Ectodermal cell (in vitro differentiated cells): Measurements from ENCODE around the gene FGFR3.

Source experiments
- H3K27ac ChIP-seq: 2 replicates; pipeline ENCODE4 v1.7.0; 2013; ENCODE audit warnings: mild to moderate bottlenecking, low read depth, low read length; ENCODE audit not compliant: insufficient read depth, poor library complexity, severe bottlenecking
- H3K27me3 ChIP-seq: 2 replicates; pipeline ENCODE4 v1.7.0; 2013; ENCODE audit warnings: mild to moderate bottlenecking, low read length; ENCODE audit not compliant: insufficient read depth, control insufficient read depth, poor library complexity, severe bottlenecking
- H3K36me3 ChIP-seq: one replicate; pipeline ENCODE4 v1.7.0; 2013; ENCODE audit warnings: low read length; ENCODE audit not compliant: control insufficient read depth, insufficient read depth
- H3K4me1 ChIP-seq: one replicate; pipeline ENCODE4 v1.7.0; 2013; ENCODE audit warnings: low read length; ENCODE audit not compliant: control insufficient read depth, insufficient read depth
- H3K4me3 ChIP-seq: 2 replicates; pipeline ENCODE4 v1.7.0; 2013; ENCODE audit warnings: low read depth, low read length, control low read depth; ENCODE audit not compliant: insufficient read depth
- H3K9me3 ChIP-seq: 2 replicates; pipeline ENCODE4 v1.7.0; 2013; ENCODE audit warnings: mild to moderate bottlenecking, low read length, moderate library complexity; ENCODE audit not compliant: control insufficient read depth
- WGBS, 2 experiments: methylation state at CpG; one replicate each; pipeline ENCODE4 v1.1.7; 2013; ENCODE audit warnings: missing lambda C conversion rate in 2 of 2; 5-methylcytosine and 5-hydroxymethylcytosine counted together

FGFR3 gene

GRCh38 chr4:1763070-1763549 lies 30.0 kb upstream of the FGFR3 start:
- H3K27me3 ChIP-seq = peaks cover 6% of the 10 kb centered on the region
- H3K9me3 ChIP-seq = no peaks in the 10 kb centered on the region
- no peaks in the 10 kb centered on the region for H3K36me3 ChIP-seq
- no peak overlapping the region for H3K27ac ChIP-seq
- no peak overlapping the region for H3K4me3 ChIP-seq
- peaks cover 40% of the 10 kb centered on the region for H3K4me1 ChIP-seq
- WGBS, 2 experiments = 72% methylated on average over 31 of the region's 31 CpGs

DNA sequence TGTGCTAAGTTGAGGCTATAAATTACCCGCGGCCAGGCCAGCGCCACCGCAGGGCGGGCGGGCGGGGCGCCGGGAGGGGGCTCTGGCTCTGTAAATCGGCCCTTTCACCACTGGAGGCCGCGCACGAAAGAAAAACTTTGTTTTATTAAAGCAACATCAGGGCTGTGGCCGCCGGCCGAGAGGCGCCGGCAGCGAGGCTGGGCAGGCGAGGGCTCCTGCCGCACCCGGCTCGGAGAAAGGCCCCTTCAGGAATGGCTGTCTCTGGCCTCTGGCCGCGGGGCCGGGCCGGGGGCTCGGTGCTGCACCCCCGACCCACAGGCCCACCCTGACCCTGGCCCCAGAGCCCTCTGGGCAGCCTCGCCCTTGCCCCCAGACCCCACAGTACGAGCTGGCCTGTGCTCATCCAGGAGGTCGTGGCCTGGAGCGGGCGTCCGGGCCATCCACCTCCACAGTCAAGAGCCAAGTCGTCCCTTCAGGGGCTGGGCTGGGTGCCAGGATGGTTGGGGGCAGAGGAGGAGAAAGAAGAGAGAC lies 29.5 kb upstream of the FGFR3 start:
- Histone ChIP-seq H3K4me1 (peaks cover 45% of the 10 kb centered on the region), H3K27me3 (peaks cover 8% of the 10 kb centered on the region), H3K36me3 (no peaks in the 10 kb centered on the region), H3K27ac (no peak overlapping the region), H3K9me3 (no peaks in the 10 kb centered on the region), H3K4me3 (no peak overlapping the region)
- WGBS, 2 experiments = 69 to 70% methylated on average over 36 of the region's 36 CpGs

- Histone ChIP-seq H3K4me1 (peaks cover 53% of the 10 kb centered on the region), H3K9me3 (no peaks in the 10 kb centered on the region), H3K27ac (no peak overlapping the region), H3K36me3 (no peaks in the 10 kb centered on the region), H3K27me3 (peaks cover 14% of the 10 kb centered on the region), H3K4me3 (no peak overlapping the region)
- WGBS, 2 experiments = 92 to 93% methylated on average over 9 of the region's 9 CpGs
Measured at GRCh38 chr4:1764670-1765069, 28.4 kb upstream of the FGFR3 start.

DNA sequence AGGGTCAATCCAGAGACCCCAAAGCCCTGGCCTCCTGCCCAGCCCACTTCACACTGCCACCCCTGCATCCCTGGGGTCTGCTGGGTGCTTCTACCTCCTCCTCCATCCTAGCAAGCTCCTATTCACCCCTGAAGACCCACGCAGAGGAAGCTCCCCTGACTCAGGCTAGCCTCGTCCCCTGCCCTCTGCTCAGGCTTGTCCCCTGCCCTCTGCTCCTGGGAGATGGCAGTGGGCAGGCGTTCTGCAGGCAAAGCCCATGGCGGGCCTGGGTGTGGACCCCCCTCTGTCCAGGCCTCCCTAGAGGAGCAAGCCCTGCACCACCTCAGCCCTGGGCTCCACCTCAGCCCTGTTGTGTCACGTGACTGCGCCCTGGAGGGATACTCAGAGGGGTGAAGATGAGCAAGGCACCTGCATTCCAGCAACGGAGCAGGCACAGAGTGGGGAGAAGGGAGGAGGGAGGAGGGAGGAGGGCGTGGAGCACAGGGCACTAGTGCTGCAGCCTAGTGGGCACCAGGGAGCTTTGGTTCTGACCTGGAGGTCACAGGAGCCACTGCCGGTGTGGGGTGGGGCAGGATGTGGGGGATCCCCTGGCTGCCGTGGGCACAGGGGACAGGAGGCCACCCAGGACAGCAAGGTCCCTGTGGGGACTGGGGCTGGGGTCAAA lies 27.6 kb upstream of the FGFR3 start:
- no peaks in the 10 kb centered on the region for H3K9me3 ChIP-seq
- H3K4me1 ChIP-seq = peaks cover 53% of the 10 kb centered on the region
- peaks cover 14% of the 10 kb centered on the region for H3K27me3 ChIP-seq
- no peak overlapping the region for H3K4me3 ChIP-seq
- no peak overlapping the region for H3K27ac ChIP-seq
- H3K36me3 ChIP-seq = no peaks in the 10 kb centered on the region
- 67 to 68% methylated on average over 10 of the region's 10 CpGs for WGBS, 2 experiments

GRCh38 chr4:1766106-1767060 lies 26.7 kb upstream of the FGFR3 start:
- H3K4me1 ChIP-seq = peaks cover 56% of the 10 kb centered on the region
- H3K27me3 ChIP-seq = peaks cover 14% of the 10 kb centered on the region

GRCh38 chr4:1767061-1767769 lies 25.9 kb upstream of the FGFR3 start:
- peaks cover 65% of the 10 kb centered on the region for H3K4me1 ChIP-seq
- H3K27ac ChIP-seq = no peak overlapping the region
- H3K27me3 ChIP-seq = peaks cover 14% of the 10 kb centered on the region
- no peaks in the 10 kb centered on the region for H3K36me3 ChIP-seq
- no peaks in the 10 kb centered on the region for H3K9me3 ChIP-seq
- WGBS, 2 experiments = 0% methylated on average over 79 to 81 of the region's 84 CpGs
- peak overlapping the region; percentile 4 for H3K4me3 ChIP-seq

More at GRCh38 chr4:1766106-1767060, 26.7 kb upstream of the FGFR3 start:
- no peak overlapping the region for H3K27ac ChIP-seq
- WGBS, 2 experiments = 9 to 10% methylated on average over 41 of the region's 41 CpGs
- no peaks in the 10 kb centered on the region for H3K9me3 ChIP-seq
- no peaks in the 10 kb centered on the region for H3K36me3 ChIP-seq
- no peak overlapping the region for H3K4me3 ChIP-seq

- peaks cover 11% of the 10 kb centered on the region for H3K27me3 ChIP-seq
- H3K4me3 ChIP-seq = peak overlapping the region; percentile 23
- no peaks in the 10 kb centered on the region for H3K9me3 ChIP-seq
- peaks cover 65% of the 10 kb centered on the region for H3K4me1 ChIP-seq
- H3K36me3 ChIP-seq = no peaks in the 10 kb centered on the region
- no peak overlapping the region for H3K27ac ChIP-seq
- 6 to 7% methylated on average over 30 to 31 of the region's 32 CpGs for WGBS, 2 experiments
Measured at GRCh38 chr4:1767770-1768366, 25.2 kb upstream of the FGFR3 start.

- 71 to 75% methylated on average over 23 of the region's 23 CpGs for WGBS, 2 experiments
- Histone ChIP-seq H3K9me3 (no peaks in the 10 kb centered on the region), H3K4me1 (peaks cover 70% of the 10 kb centered on the region), H3K27ac (no peak overlapping the region), H3K27me3 (peaks cover 11% of the 10 kb centered on the region), H3K4me3 (peak overlapping the region; percentile 23), H3K36me3 (no peaks in the 10 kb centered on the region)
Measured at GRCh38 chr4:1768367-1769034, 24.6 kb upstream of the FGFR3 start.

DNA sequence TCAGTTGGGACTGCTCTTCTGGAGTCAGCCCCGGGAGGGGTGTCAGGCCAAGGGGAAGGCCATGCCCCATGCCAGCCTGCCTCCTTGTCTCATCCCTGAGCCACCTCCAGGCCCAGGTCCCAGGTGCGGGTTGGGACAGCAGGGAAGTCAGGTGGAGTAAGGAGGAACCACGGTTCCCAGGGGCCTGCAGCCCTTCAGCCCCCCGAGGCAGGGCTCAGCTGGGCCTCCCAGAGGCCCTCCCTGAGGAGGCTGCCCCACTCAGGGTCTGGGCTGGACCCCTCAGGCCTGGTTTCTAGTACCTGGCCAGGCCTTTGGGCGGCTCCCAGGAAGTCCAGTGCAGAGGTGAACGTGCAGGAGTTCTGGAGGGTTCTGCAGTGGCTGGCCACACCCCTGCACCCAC lies 23.4 kb upstream of the FGFR3 start:
- H3K27ac ChIP-seq = no peak overlapping the region
- no peaks in the 10 kb centered on the region for H3K9me3 ChIP-seq
- no peak overlapping the region for H3K4me3 ChIP-seq
- 93 to 96% methylated on average over 6 of the region's 6 CpGs for WGBS, 2 experiments
- peaks cover 82% of the 10 kb centered on the region for H3K4me1 ChIP-seq
- no peaks in the 10 kb centered on the region for H3K36me3 ChIP-seq
- peaks cover 8% of the 10 kb centered on the region for H3K27me3 ChIP-seq
